Effector memory CD4-positive, alpha-beta T cell (primary cell): ENCODE measurements around the gene ACTN1.
A peak's percentile ranks its signal among the peaks of the same experiment; 100 is the strongest.

Experiments used
- DNase-seq, 3 donors: peaks; one replicate each; pipeline ENCODE4 v3.0.0-alpha.2; 2020
- H3K27ac ChIP-seq: 2 replicates; pipeline ENCODE4 v1.7.0; 2013; ENCODE audit warnings: mild to moderate bottlenecking, low read length, moderate library complexity; ENCODE audit not compliant: insufficient read depth, poor library complexity, severe bottlenecking
- H3K27me3 ChIP-seq: replicated peaks from 2 replicates; pipeline ENCODE4 v1.7.0; 2013; ENCODE audit warnings: mild to moderate bottlenecking, low read length; ENCODE audit not compliant: insufficient read depth, control insufficient read depth, poor library complexity, severe bottlenecking
- H3K36me3 ChIP-seq: 2 replicates; pipeline ENCODE4 v1.7.0; 2013; ENCODE audit warnings: mild to moderate bottlenecking, low read length, moderate library complexity; ENCODE audit not compliant: control insufficient read depth, insufficient read depth
- H3K4me1 ChIP-seq: 2 replicates; pipeline ENCODE4 v1.7.0; 2013; ENCODE audit warnings: low read length, mild to moderate bottlenecking; ENCODE audit not compliant: control insufficient read depth, insufficient read depth, poor library complexity, severe bottlenecking
- H3K4me3 ChIP-seq: 2 replicates; pipeline ENCODE4 v1.7.0; 2013; ENCODE audit warnings: low read length, low read depth, mild to moderate bottlenecking; ENCODE audit not compliant: insufficient read depth, poor library complexity, severe bottlenecking
- H3K9me3 ChIP-seq: 2 replicates; pipeline ENCODE4 v1.7.0; 2013; ENCODE audit warnings: mild to moderate bottlenecking, low read length, moderate library complexity; ENCODE audit not compliant: control insufficient read depth

ACTN1 gene

GRCh38 chr14:68987653-68988036 is 8.5 kb upstream of the ACTN1 start:
- Histone ChIP-seq H3K4me1 (no peaks in the 10 kb centered on the region), H3K27ac (no peak overlapping the region), H3K36me3 (no peaks in the 10 kb centered on the region), H3K4me3 (no peak overlapping the region), H3K9me3 (no peaks in the 10 kb centered on the region), H3K27me3 (no peaks in the 10 kb centered on the region)
- DNase-seq: no peak

- H3K27ac ChIP-seq: no peak overlapping the region
- no peaks in the 10 kb centered on the region for H3K9me3 ChIP-seq
- no peak overlapping the region for H3K4me3 ChIP-seq
- no peaks in the 10 kb centered on the region for H3K4me1 ChIP-seq
- DNase-seq: no peak
- H3K27me3 ChIP-seq: no peaks in the 10 kb centered on the region
- H3K36me3 ChIP-seq: no peaks in the 10 kb centered on the region
Measured at GRCh38 chr14:68986926-68987652, 8.0 kb upstream of the ACTN1 start.

GRCh38 chr14:68986225-68986624 is 7.1 kb upstream of the ACTN1 start:
- Histone ChIP-seq H3K36me3 (no peaks in the 10 kb centered on the region), H3K4me1 (no peaks in the 10 kb centered on the region), H3K9me3 (no peaks in the 10 kb centered on the region), H3K27me3 (no peaks in the 10 kb centered on the region), H3K27ac (no peak overlapping the region), H3K4me3 (no peak overlapping the region)
- DNase-seq: no peak

- Histone ChIP-seq H3K27me3 (no peaks in the 10 kb centered on the region), H3K4me1 (no peaks in the 10 kb centered on the region), H3K36me3 (no peaks in the 10 kb centered on the region), H3K27ac (no peak overlapping the region), H3K4me3 (no peak overlapping the region), H3K9me3 (no peaks in the 10 kb centered on the region)
- DNase-seq: no peak
Measured at GRCh38 chr14:68984686-68985085, 5.6 kb upstream of the ACTN1 start.

GRCh38 chr14:68983191-68983590 is 4.1 kb upstream of the ACTN1 start:
- no peak overlapping the region for H3K4me3 ChIP-seq
- H3K36me3 ChIP-seq: no peaks in the 10 kb centered on the region
- H3K4me1 ChIP-seq: no peaks in the 10 kb centered on the region
- H3K27ac ChIP-seq: no peak overlapping the region
- no peak for DNase-seq
- no peaks in the 10 kb centered on the region for H3K9me3 ChIP-seq
- no peaks in the 10 kb centered on the region for H3K27me3 ChIP-seq

GRCh38 chr14:68982581-68982980 is 3.5 kb upstream of the ACTN1 start:
- no peak overlapping the region for H3K4me3 ChIP-seq
- no peak for DNase-seq
- no peaks in the 10 kb centered on the region for H3K36me3 ChIP-seq
- H3K9me3 ChIP-seq: no peaks in the 10 kb centered on the region
- H3K27ac ChIP-seq: no peak overlapping the region
- H3K4me1 ChIP-seq: peaks cover under 1% of the 10 kb centered on the region
- no peaks in the 10 kb centered on the region for H3K27me3 ChIP-seq

GRCh38 chr14:68981539-68981976 is 2.5 kb upstream of the ACTN1 start:
- H3K4me1 ChIP-seq: peaks cover 10% of the 10 kb centered on the region
- H3K27me3 ChIP-seq: no peaks in the 10 kb centered on the region
- no peak for DNase-seq
- no peaks in the 10 kb centered on the region for H3K36me3 ChIP-seq
- H3K9me3 ChIP-seq: no peaks in the 10 kb centered on the region
- H3K27ac ChIP-seq: no peak overlapping the region
- no peak overlapping the region for H3K4me3 ChIP-seq

- no peaks in the 10 kb centered on the region for H3K27me3 ChIP-seq
- H3K9me3 ChIP-seq: no peaks in the 10 kb centered on the region
- H3K36me3 ChIP-seq: no peaks in the 10 kb centered on the region
- no peak for DNase-seq
- peaks cover 10% of the 10 kb centered on the region for H3K4me1 ChIP-seq
- no peak overlapping the region for H3K27ac ChIP-seq
- no peak overlapping the region for H3K4me3 ChIP-seq
Measured at GRCh38 chr14:68981139-68981538, 2.0 kb upstream of the ACTN1 start.

- Histone ChIP-seq H3K4me1 (peaks cover 10% of the 10 kb centered on the region), H3K4me3 (peak overlapping the region; percentile 82), H3K9me3 (no peaks in the 10 kb centered on the region), H3K27me3 (no peaks in the 10 kb centered on the region), H3K36me3 (no peaks in the 10 kb centered on the region), H3K27ac (peak overlapping the region; percentile 47)
- no peak for DNase-seq
Measured at GRCh38 chr14:68979722-68980451, 785 bp upstream of the ACTN1 start.

- Histone ChIP-seq H3K4me1 (peaks cover 10% of the 10 kb centered on the region), H3K9me3 (no peaks in the 10 kb centered on the region), H3K36me3 (peaks cover 6% of the 10 kb centered on the region), H3K27ac (peak overlapping the region; percentile 53), H3K27me3 (no peaks in the 10 kb centered on the region), H3K4me3 (peak overlapping the region; percentile 82)
- DNase-seq: peak in 1 of 3 donors; percentile 3
Measured at GRCh38 chr14:68978172-68978911, 760 bp downstream of the ACTN1 start.
